ENCODE measurements around the gene CTRB1. TPM values are rescaled to one million over a fixed set of nuclear protein-coding genes. Genes with fewer than 3 reads are reported as not detected.

Gene CTRB1
- total and polyA plus RNA-seq, 2 of the 13 experiments (the other 11 are each of a cell fraction or from before 2014, with no cell fraction given), result not detected

GRCh38 chr16:75262104-75262799 is 43.5 kb downstream of the CTRB1 start (continued):
- TF ChIP-seq, protein P1, sequence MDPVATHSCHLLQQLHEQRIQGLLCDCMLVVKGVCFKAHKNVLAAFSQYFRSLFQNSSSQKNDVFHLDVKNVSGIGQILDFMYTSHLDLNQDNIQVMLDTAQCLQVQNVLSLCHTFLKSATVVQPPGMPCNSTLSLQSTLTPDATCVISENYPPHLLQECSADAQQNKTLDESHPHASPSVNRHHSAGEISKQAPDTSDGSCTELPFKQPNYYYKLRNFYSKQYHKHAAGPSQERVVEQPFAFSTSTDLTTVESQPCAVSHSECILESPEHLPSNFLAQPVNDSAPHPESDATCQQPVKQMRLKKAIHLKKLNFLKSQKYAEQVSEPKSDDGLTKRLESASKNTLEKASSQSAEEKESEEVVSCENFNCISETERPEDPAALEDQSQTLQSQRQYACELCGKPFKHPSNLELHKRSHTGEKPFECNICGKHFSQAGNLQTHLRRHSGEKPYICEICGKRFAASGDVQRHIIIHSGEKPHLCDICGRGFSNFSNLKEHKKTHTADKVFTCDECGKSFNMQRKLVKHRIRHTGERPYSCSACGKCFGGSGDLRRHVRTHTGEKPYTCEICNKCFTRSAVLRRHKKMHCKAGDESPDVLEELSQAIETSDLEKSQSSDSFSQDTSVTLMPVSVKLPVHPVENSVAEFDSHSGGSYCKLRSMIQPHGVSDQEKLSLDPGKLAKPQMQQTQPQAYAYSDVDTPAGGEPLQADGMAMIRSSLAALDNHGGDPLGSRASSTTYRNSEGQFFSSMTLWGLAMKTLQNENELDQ (CRISPR knock-in tag; IDR thresholded peaks at IDR 0.05; ENCODE audit: borderline replicate concordance), result no peak
- TF ChIP-seq HMG20B (CRISPR knock-in tag; conservative IDR thresholded peaks at IDR 0.05), result peak; percentile 74
- no peak for TF ChIP-seq ZNF33A (CRISPR knock-in tag; IDR thresholded peaks at IDR 0.05; ENCODE audit: borderline replicate concordance)
- TF ChIP-seq ZNF263 (CRISPR knock-in tag; IDR thresholded peaks at IDR 0.05), result peak; percentile 84
- TF ChIP-seq RAD21 (CRISPR knock-in tag; IDR thresholded peaks at IDR 0.05), result peak; percentile 72; the same call in 1 of the 2 replicates
- no peak for TF ChIP-seq MZF1 (CRISPR knock-in tag; IDR thresholded peaks at IDR 0.05; ENCODE audit: borderline replicate concordance)
- peak; percentile 87 for TF ChIP-seq RXRB (CRISPR knock-in tag; IDR thresholded peaks at IDR 0.05; ENCODE audit: borderline replicate concordance)
- peak; percentile 61 for TF ChIP-seq KMT2A (CRISPR knock-in tag; IDR thresholded peaks at IDR 0.05)
- TF ChIP-seq ZNF414 (CRISPR knock-in tag; IDR thresholded peaks at IDR 0.05), result peak; percentile 81; the same call in 1 of the 2 replicates
- TF ChIP-seq FOXA1 (IDR thresholded peaks at IDR 0.05), result no peak
- TF ChIP-seq FOXA1 (CRISPR knock-in tag; IDR thresholded peaks at IDR 0.05), result peak; percentile 35; the same call in 1 of the 2 replicates
- no peak for TF ChIP-seq MATR3 (CRISPR knock-in tag; IDR thresholded peaks at IDR 0.05)
- TF ChIP-seq ZNF503 (CRISPR knock-in tag; IDR thresholded peaks at IDR 0.05), result peak; percentile 73; the same call in 1 of the 2 replicates
- TF ChIP-seq ZNF580 (CRISPR knock-in tag; IDR thresholded peaks at IDR 0.05; ENCODE audit: borderline replicate concordance, low read depth), result peak; percentile 90; the same call in 1 of the 2 replicates
- TF ChIP-seq ZNF766 (CRISPR knock-in tag; IDR thresholded peaks at IDR 0.05; ENCODE audit: borderline replicate concordance), result peak; percentile 87; the same call in 1 of the 2 replicates
- TF ChIP-seq PHF21A (CRISPR knock-in tag; IDR thresholded peaks at IDR 0.05), result peak; percentile 99
- TF ChIP-seq NFYB (CRISPR knock-in tag; IDR thresholded peaks at IDR 0.05), result peak; percentile 42; the same call in 1 of the 2 replicates
- TF ChIP-seq ZNF441 (CRISPR knock-in tag; IDR thresholded peaks at IDR 0.05; ENCODE audit: borderline replicate concordance), result no peak
- TF ChIP-seq, protein P2, sequence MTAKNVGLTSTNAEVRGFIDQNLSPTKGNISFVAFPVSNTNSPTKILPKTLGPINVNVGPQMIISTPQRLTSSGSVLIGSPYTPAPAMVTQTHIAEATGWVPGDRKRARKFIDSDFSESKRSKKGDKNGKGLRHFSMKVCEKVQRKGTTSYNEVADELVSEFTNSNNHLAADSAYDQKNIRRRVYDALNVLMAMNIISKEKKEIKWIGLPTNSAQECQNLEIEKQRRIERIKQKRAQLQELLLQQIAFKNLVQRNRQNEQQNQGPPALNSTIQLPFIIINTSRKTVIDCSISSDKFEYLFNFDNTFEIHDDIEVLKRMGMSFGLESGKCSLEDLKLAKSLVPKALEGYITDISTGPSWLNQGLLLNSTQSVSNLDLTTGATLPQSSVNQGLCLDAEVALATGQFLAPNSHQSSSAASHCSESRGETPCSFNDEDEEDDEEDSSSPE (CRISPR knock-in tag; IDR thresholded peaks at IDR 0.05), result peak; percentile 57; the same call in 1 of the 2 replicates
- TF ChIP-seq SRY (CRISPR knock-in tag; IDR thresholded peaks at IDR 0.05), result no peak
- TF ChIP-seq ZC3H4 (CRISPR knock-in tag; IDR thresholded peaks at IDR 0.05; ENCODE audit: borderline replicate concordance), result peak; percentile 40; the same call in 1 of the 2 replicates
- TF ChIP-seq HDAC6 (IDR thresholded peaks at IDR 0.05; ENCODE audit: low read depth, low read length), result no peak
